ENCODE results near the gene CASKIN2. TPM values are rescaled to one million over a fixed set of nuclear protein-coding genes. Genes with fewer than 3 reads are reported as not detected.
"Not testable (repeated sequence)": the region's sequence is repeated elsewhere in the genome, so short reads cannot be mapped to it uniquely, and the experiment has no call there.

Gene CASKIN2
- total RNA-seq, 1 donor from 2014 or later: 50.6 TPM

GRCh38 chr17:75482098-75482942 is 33.0 kb downstream of the CASKIN2 start:
- Mint-ChIP-seq H3K27me3 (no peaks in the 10 kb centered on the region), H3K27ac (no peak overlapping the region), H3K4me3 (ENCODE audit: low read depth) (no peak overlapping the region), H3K9me3 (ENCODE audit: low read depth) (no peaks in the 10 kb centered on the region), H3K4me1 (ENCODE audit: low read depth) (peaks cover 4% of the 10 kb centered on the region), H3K36me3 (ENCODE audit: insufficient read depth) (peaks cover 6% of the 10 kb centered on the region)
- TF ChIP-seq, protein P1, sequence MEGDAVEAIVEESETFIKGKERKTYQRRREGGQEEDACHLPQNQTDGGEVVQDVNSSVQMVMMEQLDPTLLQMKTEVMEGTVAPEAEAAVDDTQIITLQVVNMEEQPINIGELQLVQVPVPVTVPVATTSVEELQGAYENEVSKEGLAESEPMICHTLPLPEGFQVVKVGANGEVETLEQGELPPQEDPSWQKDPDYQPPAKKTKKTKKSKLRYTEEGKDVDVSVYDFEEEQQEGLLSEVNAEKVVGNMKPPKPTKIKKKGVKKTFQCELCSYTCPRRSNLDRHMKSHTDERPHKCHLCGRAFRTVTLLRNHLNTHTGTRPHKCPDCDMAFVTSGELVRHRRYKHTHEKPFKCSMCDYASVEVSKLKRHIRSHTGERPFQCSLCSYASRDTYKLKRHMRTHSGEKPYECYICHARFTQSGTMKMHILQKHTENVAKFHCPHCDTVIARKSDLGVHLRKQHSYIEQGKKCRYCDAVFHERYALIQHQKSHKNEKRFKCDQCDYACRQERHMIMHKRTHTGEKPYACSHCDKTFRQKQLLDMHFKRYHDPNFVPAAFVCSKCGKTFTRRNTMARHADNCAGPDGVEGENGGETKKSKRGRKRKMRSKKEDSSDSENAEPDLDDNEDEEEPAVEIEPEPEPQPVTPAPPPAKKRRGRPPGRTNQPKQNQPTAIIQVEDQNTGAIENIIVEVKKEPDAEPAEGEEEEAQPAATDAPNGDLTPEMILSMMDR (IDR thresholded peaks at IDR 0.05; ENCODE audit: unreplicated experiment): no peak
- no peak for DNase-seq (ENCODE audit: low spot score, unreplicated experiment)

- no peak for DNase-seq (ENCODE audit: low spot score, unreplicated experiment)
- Mint-ChIP-seq H3K36me3 (ENCODE audit: insufficient read depth) (peaks cover 6% of the 10 kb centered on the region), H3K27me3 (no peaks in the 10 kb centered on the region), H3K4me3 (ENCODE audit: low read depth) (no peak overlapping the region), H3K27ac (no peak overlapping the region), H3K4me1 (ENCODE audit: low read depth) (peaks cover 4% of the 10 kb centered on the region), H3K9me3 (ENCODE audit: low read depth) (no peaks in the 10 kb centered on the region)
- TF ChIP-seq, protein P1 (IDR thresholded peaks at IDR 0.05; ENCODE audit: unreplicated experiment): no peak
These were observed 33.9 kb downstream of the CASKIN2 start for GRCh38 chr17:75481194-75482068.

- Mint-ChIP-seq H3K27me3 (no peaks in the 10 kb centered on the region), H3K36me3 (ENCODE audit: insufficient read depth) (peaks cover 6% of the 10 kb centered on the region), H3K4me1 (ENCODE audit: low read depth) (peaks cover 4% of the 10 kb centered on the region), H3K4me3 (ENCODE audit: low read depth) (no peak overlapping the region), H3K27ac (no peak overlapping the region), H3K9me3 (ENCODE audit: low read depth) (no peaks in the 10 kb centered on the region)
- no peak for DNase-seq (ENCODE audit: low spot score, unreplicated experiment)
- TF ChIP-seq, protein P1 (IDR thresholded peaks at IDR 0.05; ENCODE audit: unreplicated experiment): no peak
These were observed 35.1 kb downstream of the CASKIN2 start for GRCh38 chr17:75480281-75480680.

DNA sequence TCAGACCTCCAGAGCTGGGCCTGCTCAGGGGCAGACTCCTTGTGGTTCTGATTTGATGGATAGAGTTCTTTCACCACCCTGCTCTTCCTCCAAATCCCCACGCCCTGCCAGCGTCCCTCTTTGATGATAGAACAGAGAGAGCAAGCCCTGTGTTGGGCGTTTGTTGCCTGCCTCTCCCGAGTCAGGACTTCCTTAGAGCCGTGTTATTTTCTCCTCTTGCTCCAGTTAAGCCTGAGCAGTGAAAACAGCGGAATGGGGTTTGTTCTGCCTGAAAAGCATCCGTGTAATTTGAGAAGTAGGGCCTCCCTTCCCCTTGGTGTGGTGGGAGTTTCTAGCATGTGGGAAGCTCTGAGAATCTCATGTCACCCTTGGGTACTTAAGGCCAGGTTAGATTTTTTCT is 36.8 kb downstream of the CASKIN2 start:
- Mint-ChIP-seq H3K9me3 (ENCODE audit: low read depth) (no peaks in the 10 kb centered on the region), H3K4me3 (ENCODE audit: low read depth) (no peak overlapping the region), H3K4me1 (ENCODE audit: low read depth) (peaks cover 4% of the 10 kb centered on the region), H3K27me3 (no peaks in the 10 kb centered on the region), H3K27ac (no peak overlapping the region), H3K36me3 (ENCODE audit: insufficient read depth) (peaks cover 8% of the 10 kb centered on the region)
- DNase-seq (ENCODE audit: low spot score, unreplicated experiment): no peak
- TF ChIP-seq, protein P1 (IDR thresholded peaks at IDR 0.05; ENCODE audit: unreplicated experiment): no peak

- not testable (repeated sequence) for DNase-seq (ENCODE audit: low spot score, unreplicated experiment); H3K27me3 Mint-ChIP-seq; H3K9me3 Mint-ChIP-seq (ENCODE audit: low read depth); H3K4me1 Mint-ChIP-seq (ENCODE audit: low read depth)
- peak overlapping the region; percentile 35 for H3K27ac Mint-ChIP-seq
- peaks cover 10% of the 10 kb centered on the region for H3K36me3 Mint-ChIP-seq (ENCODE audit: insufficient read depth)
- H3K4me3 Mint-ChIP-seq (ENCODE audit: low read depth): peak overlapping the region; percentile 14
These were observed 37.9 kb downstream of the CASKIN2 start for GRCh38 chr17:75477490-75477862.

Measured in progenitor cell of endocrine pancreas (in vitro differentiated cells).